ENCODE data around the gene HSD11B2. TPM values are rescaled to one million over a fixed set of nuclear protein-coding genes. Genes with fewer than 3 reads are reported as not detected.
A peak's percentile ranks its signal among the peaks of the same experiment; 100 is the strongest.

Gene HSD11B2
- total RNA-seq, 1 experiment from 2014 or later = 5.3 TPM

DNA sequence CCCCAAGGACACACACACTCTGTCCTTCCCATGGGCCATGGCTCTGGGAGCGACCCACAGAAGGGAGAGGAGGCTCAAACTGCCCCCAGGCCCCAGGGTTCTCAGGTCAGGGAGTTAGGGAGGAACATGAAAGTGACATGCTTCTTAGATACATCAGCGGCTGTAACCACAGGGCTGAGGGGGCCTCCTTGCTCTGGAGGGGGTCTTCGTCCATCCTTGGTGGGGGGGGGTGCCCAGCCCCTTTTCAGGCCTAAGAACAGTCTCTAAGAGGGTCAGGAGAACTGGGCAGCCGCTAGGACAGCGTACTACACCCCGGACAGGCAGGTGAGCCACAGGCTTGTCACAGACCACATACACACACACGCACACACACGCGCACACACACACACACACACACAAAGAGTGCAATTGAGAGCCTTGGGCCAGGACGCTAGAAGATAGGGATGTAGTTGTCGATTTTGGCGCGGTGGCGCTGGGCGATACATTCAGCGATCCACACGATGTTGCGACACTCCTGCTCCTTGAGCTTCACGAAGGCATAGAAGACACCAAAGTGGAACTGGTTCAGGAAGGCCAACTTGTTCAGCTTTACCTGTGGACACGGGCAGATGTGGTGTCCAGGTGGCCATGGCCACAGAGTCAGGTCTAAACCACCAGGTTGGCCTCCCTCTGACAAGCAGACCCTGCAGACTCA is 7.3 kb downstream of the HSD11B2 start:
- ChIA-PET CTCF (no interaction called here), POLR2A (ENCODE audit: unreplicated experiment) (no interaction called here)
- Histone ChIP-seq H3K4me2 (no peak overlapping the region), H3K9me2 (ENCODE audit: insufficient read depth) (no peaks in the 10 kb centered on the region), H3K27ac (no peak overlapping the region), H3K4me3 (no peak overlapping the region), H3K27me3 (ENCODE audit: insufficient read depth, low read depth) (no peaks in the 10 kb centered on the region), H2AFZ (no peak overlapping the region), H3K9me3 (ENCODE audit: insufficient read depth, low read depth) (no peaks in the 10 kb centered on the region), H3K36me3 (ENCODE audit: low read depth) (no peaks in the 10 kb centered on the region), H3K4me1 (replicated peaks; ENCODE audit: insufficient read depth) (no peaks in the 10 kb centered on the region), H3F3A (ENCODE audit: insufficient read depth, low read depth) (peaks cover 3% of the 10 kb centered on the region; the same call in 1 of the 2 replicates), H3K79me2 (ENCODE audit: low read depth) (no peaks in the 10 kb centered on the region), H4K20me1 (ENCODE audit: insufficient read depth) (no peaks in the 10 kb centered on the region; the same call in 1 of the 2 replicates)
- TF ChIP-seq, protein P1, sequence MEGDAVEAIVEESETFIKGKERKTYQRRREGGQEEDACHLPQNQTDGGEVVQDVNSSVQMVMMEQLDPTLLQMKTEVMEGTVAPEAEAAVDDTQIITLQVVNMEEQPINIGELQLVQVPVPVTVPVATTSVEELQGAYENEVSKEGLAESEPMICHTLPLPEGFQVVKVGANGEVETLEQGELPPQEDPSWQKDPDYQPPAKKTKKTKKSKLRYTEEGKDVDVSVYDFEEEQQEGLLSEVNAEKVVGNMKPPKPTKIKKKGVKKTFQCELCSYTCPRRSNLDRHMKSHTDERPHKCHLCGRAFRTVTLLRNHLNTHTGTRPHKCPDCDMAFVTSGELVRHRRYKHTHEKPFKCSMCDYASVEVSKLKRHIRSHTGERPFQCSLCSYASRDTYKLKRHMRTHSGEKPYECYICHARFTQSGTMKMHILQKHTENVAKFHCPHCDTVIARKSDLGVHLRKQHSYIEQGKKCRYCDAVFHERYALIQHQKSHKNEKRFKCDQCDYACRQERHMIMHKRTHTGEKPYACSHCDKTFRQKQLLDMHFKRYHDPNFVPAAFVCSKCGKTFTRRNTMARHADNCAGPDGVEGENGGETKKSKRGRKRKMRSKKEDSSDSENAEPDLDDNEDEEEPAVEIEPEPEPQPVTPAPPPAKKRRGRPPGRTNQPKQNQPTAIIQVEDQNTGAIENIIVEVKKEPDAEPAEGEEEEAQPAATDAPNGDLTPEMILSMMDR (conservative IDR thresholded peaks at IDR 0.05) = no peak
- no peak for TF ChIP-seq EZH2 (IDR thresholded peaks at IDR 0.05; ENCODE audit: low read depth)
- intact Hi-C loops (cut with micrococcal nuclease; ENCODE audit: unreplicated experiment) = no loop called here
- no peak for DNase-seq
- BruUV-seq (replicated peaks) = TSS peak; percentile 81

- no peaks in the 10 kb centered on the region; the same call in 1 of the 2 replicates for H4K20me1 ChIP-seq (ENCODE audit: insufficient read depth)
- CTCF ChIA-PET = interaction anchor here (0.7 kb wide), 1 partner anchor 10 kb away, joined by 3 read pairs; no protein-coding TSS in a partner anchor
- no peaks in the 10 kb centered on the region for H3K79me2 ChIP-seq (ENCODE audit: low read depth)
- H3K36me3 ChIP-seq (ENCODE audit: low read depth) = no peaks in the 10 kb centered on the region
- no peaks in the 10 kb centered on the region for H3K4me1 ChIP-seq (replicated peaks; ENCODE audit: insufficient read depth)
- intact Hi-C loops (cut with micrococcal nuclease; ENCODE audit: unreplicated experiment) = no loop called here
- H3K27ac ChIP-seq = no peak overlapping the region
- no peak overlapping the region for H3K4me3 ChIP-seq
- POLR2A ChIA-PET (ENCODE audit: unreplicated experiment) = no interaction called here
- H3K9me3 ChIP-seq (ENCODE audit: insufficient read depth, low read depth) = no peaks in the 10 kb centered on the region
- TF ChIP-seq, protein P1 (conservative IDR thresholded peaks at IDR 0.05) = no peak
- H3K9me2 ChIP-seq (ENCODE audit: insufficient read depth) = no peaks in the 10 kb centered on the region
- no peak overlapping the region for H2AFZ ChIP-seq
- no peaks in the 10 kb centered on the region for H3K27me3 ChIP-seq (ENCODE audit: insufficient read depth, low read depth)
- DNase-seq = no peak
- no peak overlapping the region for H3K4me2 ChIP-seq
- BruUV-seq (replicated peaks) = no TSS peak
- peaks cover 3% of the 10 kb centered on the region; the same call in 1 of the 2 replicates for H3F3A ChIP-seq (ENCODE audit: insufficient read depth, low read depth)
Observed at GRCh38 chr16:67438824-67439393, 8.0 kb downstream of the HSD11B2 start.

- no peak for TF ChIP-seq EZH2 (IDR thresholded peaks at IDR 0.05; ENCODE audit: low read depth)
- peak; percentile 8 to 70 for DNase-seq
- H3K36me3 ChIP-seq (ENCODE audit: low read depth) = no peaks in the 10 kb centered on the region
- no peak overlapping the region for H2AFZ ChIP-seq
- no peaks in the 10 kb centered on the region for H3K4me1 ChIP-seq (replicated peaks; ENCODE audit: insufficient read depth)
- CTCF ChIA-PET = interaction anchor here (0.6 to 0.8 kb wide), 2 partner anchors 9 to 13 kb away, joined by 4 to 8 read pairs; no protein-coding TSS in a partner anchor
- intact Hi-C loops (cut with micrococcal nuclease; ENCODE audit: unreplicated experiment) = no loop called here
- no peaks in the 10 kb centered on the region for H3K9me3 ChIP-seq (ENCODE audit: insufficient read depth, low read depth)
- no peak overlapping the region for H3K4me2 ChIP-seq
- H3K9me2 ChIP-seq (ENCODE audit: insufficient read depth) = no peaks in the 10 kb centered on the region
- H4K20me1 ChIP-seq (ENCODE audit: insufficient read depth) = peaks cover 5% of the 10 kb centered on the region
- H3K27ac ChIP-seq = no peak overlapping the region
- no peak overlapping the region for H3K4me3 ChIP-seq
- POLR2A ChIA-PET (ENCODE audit: unreplicated experiment) = interaction anchor here (0.5 kb wide), 1 partner anchor 241 kb away, joined by 19 read pairs; no protein-coding TSS in a partner anchor
- no TSS peak for BruUV-seq (replicated peaks)
- H3K27me3 ChIP-seq (ENCODE audit: insufficient read depth, low read depth) = no peaks in the 10 kb centered on the region
- no peaks in the 10 kb centered on the region for H3F3A ChIP-seq (ENCODE audit: insufficient read depth, low read depth)
- no peaks in the 10 kb centered on the region for H3K79me2 ChIP-seq (ENCODE audit: low read depth)
Observed at GRCh38 chr16:67441271-67441753, 10.4 kb downstream of the HSD11B2 start.

Measured in PC-9 (cell line).